OCI-M1 (cell line): ENCODE results near the gene TRDMT1.
"Not testable (repeated sequence)": the region's sequence is repeated elsewhere in the genome, so short reads cannot be mapped to it uniquely, and the experiment has no call there.

Experiments
- DNase-seq: peaks from one replicate; lab custom pipeline; 2025; lab: John Stamatoyannopoulos, UW

The TRDMT1 gene

GRCh38 chr10:17129741-17130140 lies 71.7 kb downstream of the TRDMT1 start, which contains the start of gene CUBN:
Gene CUBN, minus strand, starts transcription at chr10:17129811. Its CDS starts 46 bp downstream, at chr10:17129765.
- no peak for DNase-seq

- no peak for DNase-seq
Observed at GRCh38 chr10:17128261-17128660, 73.2 kb downstream of the TRDMT1 start.

- no peak for DNase-seq
Observed at GRCh38 chr10:17126327-17126726, 75.1 kb downstream of the TRDMT1 start.

- DNase-seq, result no peak
Observed at GRCh38 chr10:17125206-17125893, 76.1 kb downstream of the TRDMT1 start.

GRCh38 chr10:17123961-17124360 lies 77.5 kb downstream of the TRDMT1 start:
- no peak for DNase-seq

GRCh38 chr10:17122726-17123661 lies 78.5 kb downstream of the TRDMT1 start:
- DNase-seq, result no peak

- DNase-seq, result peak; percentile 45
Observed at GRCh38 chr10:17122052-17122451, 79.4 kb downstream of the TRDMT1 start.

- peak; percentile 48 for DNase-seq
Observed at GRCh38 chr10:17120694-17121093, 80.8 kb downstream of the TRDMT1 start.

- DNase-seq, result no peak
Observed at GRCh38 chr10:17119845-17120244, 81.6 kb downstream of the TRDMT1 start.

- DNase-seq, result no peak
Observed at GRCh38 chr10:17116193-17116592, 85.3 kb downstream of the TRDMT1 start.

GRCh38 chr10:17115683-17116082 lies 85.8 kb downstream of the TRDMT1 start:
- DNase-seq, result no peak

GRCh38 chr10:17114878-17115444 lies 86.5 kb downstream of the TRDMT1 start:
- DNase-seq, result not testable (repeated sequence)

GRCh38 chr10:17113889-17114540 lies 87.5 kb downstream of the TRDMT1 start:
- DNase-seq, result no peak

- DNase-seq, result no peak
Observed at GRCh38 chr10:17113346-17113745, 88.1 kb downstream of the TRDMT1 start.

- no peak for DNase-seq
Observed at GRCh38 chr10:17112566-17112965, 88.9 kb downstream of the TRDMT1 start.

GRCh38 chr10:17109475-17110207 lies 91.8 kb downstream of the TRDMT1 start:
- no peak for DNase-seq

- no peak for DNase-seq
Observed at GRCh38 chr10:17109046-17109445, 92.4 kb downstream of the TRDMT1 start.

GRCh38 chr10:17106991-17107390 lies 94.5 kb downstream of the TRDMT1 start:
- no peak for DNase-seq

GRCh38 chr10:17101910-17102266 lies 99.6 kb downstream of the TRDMT1 start:
- no peak for DNase-seq

- DNase-seq, result no peak
Observed at GRCh38 chr10:17101257-17101909, 100.1 kb downstream of the TRDMT1 start.

- no peak for DNase-seq
Observed at GRCh38 chr10:17100586-17100985, 100.9 kb downstream of the TRDMT1 start.
